Effector memory CD4-positive, alpha-beta T cell (primary cell): ENCODE data around the gene TRPM2.

Source experiments
- DNase-seq, 3 donors: peaks; one replicate each; pipeline ENCODE4 v3.0.0-alpha.2; 2020
- H3K27ac ChIP-seq: 2 replicates; pipeline ENCODE4 v1.7.0; 2013; ENCODE audit warnings: mild to moderate bottlenecking, low read length, moderate library complexity; ENCODE audit not compliant: insufficient read depth, poor library complexity, severe bottlenecking
- H3K27me3 ChIP-seq: replicated peaks from 2 replicates; pipeline ENCODE4 v1.7.0; 2013; ENCODE audit warnings: mild to moderate bottlenecking, low read length; ENCODE audit not compliant: insufficient read depth, control insufficient read depth, poor library complexity, severe bottlenecking
- H3K36me3 ChIP-seq: 2 replicates; pipeline ENCODE4 v1.7.0; 2013; ENCODE audit warnings: mild to moderate bottlenecking, low read length, moderate library complexity; ENCODE audit not compliant: control insufficient read depth, insufficient read depth
- H3K4me1 ChIP-seq: 2 replicates; pipeline ENCODE4 v1.7.0; 2013; ENCODE audit warnings: low read length, mild to moderate bottlenecking; ENCODE audit not compliant: control insufficient read depth, insufficient read depth, poor library complexity, severe bottlenecking
- H3K4me3 ChIP-seq: 2 replicates; pipeline ENCODE4 v1.7.0; 2013; ENCODE audit warnings: low read length, low read depth, mild to moderate bottlenecking; ENCODE audit not compliant: insufficient read depth, poor library complexity, severe bottlenecking
- H3K9me3 ChIP-seq: 2 replicates; pipeline ENCODE4 v1.7.0; 2013; ENCODE audit warnings: mild to moderate bottlenecking, low read length, moderate library complexity; ENCODE audit not compliant: control insufficient read depth

The TRPM2 gene

DNA sequence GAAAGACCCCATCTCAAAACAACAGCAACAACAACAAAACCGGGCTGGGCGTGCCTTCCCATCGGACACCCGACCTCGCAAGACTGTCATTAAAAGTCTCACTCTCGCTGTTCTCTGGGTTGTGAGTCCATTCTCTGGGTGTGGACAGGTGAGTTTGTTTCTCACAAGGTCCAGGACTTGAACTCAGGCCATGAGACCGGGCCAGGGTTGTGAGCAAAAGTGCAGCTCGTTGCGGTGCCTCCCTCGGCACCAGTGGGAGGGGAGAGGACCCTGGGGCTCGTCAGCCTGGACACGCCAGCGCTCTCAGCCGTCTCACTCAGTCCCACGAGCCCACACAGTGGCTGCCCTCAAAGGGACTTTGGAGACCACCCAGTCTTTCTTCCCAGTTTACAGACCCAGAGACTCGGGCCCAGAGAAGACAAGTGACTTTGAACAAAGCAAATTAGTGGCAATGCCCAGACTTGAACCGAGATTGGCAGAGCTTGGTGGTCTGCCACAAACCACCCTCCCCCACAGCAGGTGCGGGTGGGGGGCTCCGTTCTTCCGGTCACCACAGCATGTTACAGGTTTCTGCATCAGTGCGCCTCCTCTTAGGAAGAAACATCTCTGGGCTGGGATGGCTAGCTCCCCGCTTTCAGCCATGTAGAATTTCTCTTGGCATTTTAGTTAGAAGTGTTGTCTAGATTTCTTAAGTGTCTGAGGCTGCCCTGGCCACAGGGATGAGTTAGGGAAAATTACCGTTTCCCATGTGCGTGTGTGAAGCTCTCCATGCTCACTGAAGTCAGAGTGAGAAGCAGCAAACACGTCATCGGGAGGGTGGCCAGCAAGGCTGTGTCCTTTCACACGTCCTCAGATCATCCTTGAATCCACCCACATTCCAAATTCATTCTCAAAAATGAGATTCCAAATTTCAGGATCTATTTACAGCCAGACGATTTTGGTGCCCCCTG, 130.1 kb downstream of the TRPM2 start:
- no peak overlapping the region for H3K27ac ChIP-seq
- no peak for DNase-seq
- H3K27me3 ChIP-seq: no peaks in the 10 kb centered on the region
- H3K4me3 ChIP-seq: no peak overlapping the region
- no peaks in the 10 kb centered on the region for H3K36me3 ChIP-seq
- H3K9me3 ChIP-seq: no peaks in the 10 kb centered on the region
- no peaks in the 10 kb centered on the region for H3K4me1 ChIP-seq

DNA sequence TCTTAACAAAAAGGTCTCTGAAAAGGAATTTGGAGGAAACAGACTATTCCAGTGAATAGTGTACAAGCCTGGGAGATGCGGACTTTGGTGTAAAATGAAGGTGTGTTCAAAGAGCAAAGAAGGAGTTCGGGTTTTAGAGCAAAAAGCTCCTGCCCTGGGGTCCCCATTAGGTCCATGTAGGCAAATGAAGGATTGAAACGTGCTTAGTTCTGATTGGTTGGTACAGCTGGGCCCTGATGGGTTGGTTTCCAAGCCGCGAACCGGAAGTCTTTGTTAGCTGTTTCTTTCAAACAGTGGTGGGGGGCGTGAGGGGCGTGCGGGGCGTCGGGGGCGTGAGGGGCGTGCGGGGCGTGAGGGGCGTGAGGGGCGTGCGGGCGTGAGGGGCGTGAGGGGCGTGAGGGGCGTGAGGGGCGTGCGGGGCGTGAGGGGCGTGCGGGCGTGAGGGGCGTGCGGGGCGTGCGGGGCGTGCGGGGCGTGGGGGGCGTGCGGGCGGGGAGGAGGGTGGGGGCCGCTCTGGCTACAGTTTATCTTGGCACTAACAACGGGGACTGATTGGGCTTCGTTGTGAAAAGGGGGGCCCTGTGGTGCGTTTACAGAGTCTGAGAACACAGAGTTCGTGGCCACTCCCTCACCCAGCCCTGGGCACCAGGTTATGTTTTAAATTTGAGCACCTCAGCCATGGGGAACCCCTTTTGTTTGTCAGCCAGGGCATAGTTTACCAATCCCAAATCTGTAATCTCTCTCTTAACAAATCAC, 131.3 kb downstream of the TRPM2 start:
- Histone ChIP-seq H3K36me3 (no peaks in the 10 kb centered on the region), H3K27me3 (no peaks in the 10 kb centered on the region), H3K27ac (no peak overlapping the region), H3K4me3 (no peak overlapping the region), H3K9me3 (no peaks in the 10 kb centered on the region), H3K4me1 (no peaks in the 10 kb centered on the region)
- DNase-seq: no peak

GRCh38 chr21:44485254-44485793, 131.9 kb downstream of the TRPM2 start:
- H3K9me3 ChIP-seq: no peaks in the 10 kb centered on the region
- DNase-seq: peak in 2 of 3 donors; percentile 9 to 25
- H3K36me3 ChIP-seq: no peaks in the 10 kb centered on the region
- no peak overlapping the region for H3K4me3 ChIP-seq
- H3K27ac ChIP-seq: no peak overlapping the region
- H3K27me3 ChIP-seq: no peaks in the 10 kb centered on the region
- H3K4me1 ChIP-seq: no peaks in the 10 kb centered on the region

- Histone ChIP-seq H3K27ac (no peak overlapping the region), H3K4me1 (no peaks in the 10 kb centered on the region), H3K4me3 (no peak overlapping the region), H3K9me3 (no peaks in the 10 kb centered on the region), H3K36me3 (no peaks in the 10 kb centered on the region), H3K27me3 (no peaks in the 10 kb centered on the region)
- DNase-seq: no peak
These were observed 132.4 kb downstream of the TRPM2 start for GRCh38 chr21:44485796-44486195.

DNA sequence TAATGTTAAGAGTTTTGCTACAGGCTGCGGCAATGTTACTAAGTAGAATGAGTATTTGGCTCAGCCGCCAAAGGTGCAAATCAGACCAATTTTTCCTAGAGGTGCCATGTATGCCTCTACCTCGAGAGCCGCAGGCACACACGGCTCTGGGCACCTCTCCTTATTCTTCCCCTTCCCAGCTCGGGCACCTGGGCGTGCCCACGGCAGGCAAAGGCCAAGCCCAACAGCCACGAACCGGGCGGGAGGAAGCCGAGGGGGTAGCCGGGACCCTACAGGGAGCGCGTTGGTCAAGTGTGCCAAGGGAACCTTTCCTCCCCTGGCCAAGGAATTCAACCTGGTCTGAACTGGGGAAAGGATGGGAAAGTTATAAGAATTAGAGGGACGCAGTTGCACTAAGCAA, 132.9 kb downstream of the TRPM2 start:
- no peak overlapping the region for H3K27ac ChIP-seq
- no peaks in the 10 kb centered on the region for H3K27me3 ChIP-seq
- H3K36me3 ChIP-seq: no peaks in the 10 kb centered on the region
- no peaks in the 10 kb centered on the region for H3K4me1 ChIP-seq
- DNase-seq: no peak
- no peaks in the 10 kb centered on the region for H3K9me3 ChIP-seq
- H3K4me3 ChIP-seq: no peak overlapping the region

DNA sequence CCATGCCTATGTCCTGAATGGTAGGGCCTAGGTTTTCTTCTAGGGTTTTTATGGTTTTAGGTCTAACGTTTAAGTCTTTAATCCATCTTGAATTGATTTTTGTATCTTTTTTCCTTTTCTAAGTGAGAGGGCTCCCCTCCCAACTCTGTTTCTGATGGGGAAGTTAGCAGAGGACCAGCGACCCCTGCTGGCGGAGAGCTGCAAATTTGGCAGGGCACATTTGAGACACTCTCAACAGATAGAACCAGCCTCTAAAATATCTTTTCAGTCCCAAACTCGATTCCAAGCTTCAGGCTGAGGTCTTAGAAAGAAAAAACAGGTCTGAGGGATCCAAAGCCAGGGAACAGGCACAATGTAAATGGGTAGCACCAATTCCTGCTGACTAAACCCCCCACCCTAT, 134.4 kb downstream of the TRPM2 start:
- no peaks in the 10 kb centered on the region for H3K36me3 ChIP-seq

DNA sequence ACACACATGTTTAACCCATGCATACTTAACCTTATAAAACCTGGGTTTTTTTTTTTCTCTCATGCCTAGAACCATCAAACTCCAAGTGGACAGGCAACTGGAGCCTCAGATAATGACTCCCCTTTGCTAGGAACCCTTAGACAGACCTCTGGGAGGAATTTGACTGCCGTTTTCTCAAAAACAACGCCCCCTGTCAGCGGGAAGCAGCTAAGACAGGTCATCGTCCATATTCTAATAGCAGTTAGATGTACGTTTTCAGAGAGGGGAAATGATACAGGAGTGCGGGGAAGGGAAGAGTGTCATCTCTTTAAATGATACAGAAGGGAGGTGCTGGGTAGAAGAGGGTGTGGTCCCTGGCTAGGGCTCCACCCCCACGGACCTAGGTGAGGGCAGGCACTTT, 136.5 kb downstream of the TRPM2 start:
- Histone ChIP-seq H3K4me1 (no peaks in the 10 kb centered on the region), H3K27me3 (no peaks in the 10 kb centered on the region), H3K36me3 (no peaks in the 10 kb centered on the region), H3K4me3 (no peak overlapping the region), H3K27ac (no peak overlapping the region), H3K9me3 (no peaks in the 10 kb centered on the region)
- DNase-seq: no peak

More for the DNA sequence above, 134.4 kb downstream of the TRPM2 start:
- H3K4me3 ChIP-seq: no peak overlapping the region
- H3K27me3 ChIP-seq: no peaks in the 10 kb centered on the region
- H3K27ac ChIP-seq: no peak overlapping the region
- no peaks in the 10 kb centered on the region for H3K4me1 ChIP-seq
- H3K9me3 ChIP-seq: no peaks in the 10 kb centered on the region
- no peak for DNase-seq

- H3K4me3 ChIP-seq: no peak overlapping the region
- H3K36me3 ChIP-seq: no peaks in the 10 kb centered on the region
- no peaks in the 10 kb centered on the region for H3K9me3 ChIP-seq
- no peaks in the 10 kb centered on the region for H3K27me3 ChIP-seq
- no peak overlapping the region for H3K27ac ChIP-seq
- H3K4me1 ChIP-seq: no peaks in the 10 kb centered on the region
- DNase-seq: no peak
These were observed 137.0 kb downstream of the TRPM2 start for GRCh38 chr21:44490405-44490804.

DNA sequence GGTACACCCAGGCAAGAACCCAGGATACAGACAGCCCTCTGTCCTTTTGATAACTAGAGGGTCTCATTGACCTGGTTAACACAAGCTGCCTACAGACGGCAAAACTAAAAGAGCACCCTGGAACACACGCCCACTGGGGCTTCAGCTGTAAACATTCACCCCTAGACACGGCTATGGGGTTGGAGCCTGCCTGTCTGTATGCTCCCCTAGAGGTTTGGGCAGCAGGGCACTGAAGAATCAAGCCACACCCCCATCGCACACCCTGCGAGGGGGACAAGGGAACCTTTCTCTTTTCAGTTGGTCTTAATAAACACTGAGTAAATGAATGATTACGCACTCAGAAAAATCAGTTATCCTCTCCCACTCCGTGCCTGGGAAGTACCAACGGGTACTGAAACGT, 137.4 kb downstream of the TRPM2 start:
- H3K9me3 ChIP-seq: no peaks in the 10 kb centered on the region
- DNase-seq: no peak
- H3K27me3 ChIP-seq: no peaks in the 10 kb centered on the region
- H3K36me3 ChIP-seq: no peaks in the 10 kb centered on the region
- H3K4me1 ChIP-seq: no peaks in the 10 kb centered on the region
- H3K4me3 ChIP-seq: no peak overlapping the region
- H3K27ac ChIP-seq: no peak overlapping the region
